Thyroid gland (tissue), 4 donors: ENCODE results near the gene LCE1F. TPM values are rescaled to one million over a fixed set of nuclear protein-coding genes. Genes with fewer than 3 reads are reported as not detected.

Experiments
- DNase-seq, 2 donors: peaks; one replicate each; pipeline ENCODE4 v3.0.0-alpha.2; 2019
- H3K27ac ChIP-seq, 3 donors: fragments of 200-600 bp; sonication (generic); 1 replicate in 2 of 3; 2 replicates in 1 of 3; pipeline ENCODE4 v1.5.1; 2016 to 2019; ENCODE audit warnings: mild to moderate bottlenecking in 1 of 3, moderate library complexity in 1 of 3
- H3K27me3 ChIP-seq: fragments of 200-600 bp; sonication (generic); one replicate; pipeline ENCODE4 v1.5.1; 2019
- H3K36me3 ChIP-seq, 2 donors: fragments of 200-600 bp; sonication (generic); one replicate each; pipeline ENCODE4 v1.5.1; 2016 to 2019
- H3K4me1 ChIP-seq, 2 donors: fragments of 200-600 bp; sonication (generic); one replicate each; pipeline ENCODE4 v1.5.1; 2017 to 2019
- H3K4me3 ChIP-seq, 3 donors: fragments of 200-600 bp; sonication (generic); replicated peaks in 1 of 3; 1 replicate in 2 of 3; 2 replicates in 1 of 3; pipeline ENCODE4 v1.5.1; 2016; ENCODE audit warnings: mild to moderate bottlenecking in 1 of 3
- H3K9me3 ChIP-seq: fragments of 200-600 bp; sonication (generic); one replicate; pipeline ENCODE4 v1.5.1; 2017
- POLR2A ChIP-seq, 2 donors: fragments of 450-650 bp; IDR thresholded peaks; one replicate each; pipeline ENCODE4 v1.6.1; 2017; ENCODE audit warnings: antibody characterized with exemption in 2 of 2, mild to moderate bottlenecking in 2 of 2, moderate library complexity in 1 of 2
- WGBS, 2 donors: methylation state at CpG; one replicate each; pipeline ENCODE4 v1.1.5; 2017; 5-methylcytosine and 5-hydroxymethylcytosine counted together
- intact Hi-C: fragments of 100-400 bp; cut with DNase I; formaldehyde crosslinking; loops from one replicate; pipeline ENCODE4 v1.15.1; 2023
- total RNA-seq, 4 donors: library from RNA; depleted of rRNA; stranded (reverse); fragments of >200 nt; gene quantifications; one replicate each; pipeline ENCODE4 v1.2.3, GENCODE V29; 2016
- TF ChIP-seq, protein P1 (sequence below), 6 experiments: fragments of 200-600 bp in 3 of 6; fragments of 450-650 bp in 3 of 6; sonication (generic) in 3 of 6; IDR thresholded peaks; one replicate each; pipeline ENCODE4 v1.5.1; 2016 to 2019; ENCODE audit warnings: antibody characterized with exemption in 6 of 6, mild to moderate bottlenecking in 2 of 6, inconsistent platforms in 1 of 6, moderate library complexity in 1 of 6

The LCE1F gene
- total RNA-seq, 4 donors from 2014 or later = not detected

DNA sequence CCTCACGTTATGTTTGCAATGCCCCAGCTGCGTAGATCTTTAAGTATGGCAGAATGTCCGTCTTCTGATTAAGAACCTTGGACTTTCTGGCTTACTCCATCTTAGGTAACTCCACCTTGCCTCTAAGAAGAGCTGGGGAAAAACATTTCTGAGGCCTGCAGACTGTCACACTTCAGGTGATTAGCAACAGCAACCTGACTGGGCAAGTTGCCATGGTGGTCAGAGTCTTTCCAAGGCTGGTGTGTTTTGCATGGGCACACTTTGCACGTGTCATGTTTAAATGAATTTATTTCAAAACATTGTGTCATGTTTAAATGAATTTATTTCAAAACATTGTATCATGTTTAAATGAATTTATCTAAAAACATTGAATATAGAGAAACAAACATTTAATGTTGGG is 16.3 kb upstream of the LCE1F start:
- peak; percentile 82 to 85 for DNase-seq
- H3K4me1 ChIP-seq = no peaks in the 10 kb centered on the region
- H3K4me3 ChIP-seq = no peak overlapping the region
- no peaks in the 10 kb centered on the region for H3K9me3 ChIP-seq
- WGBS, 2 donors = 40 to 50% methylated on average over 4 of the region's 4 CpGs
- TF ChIP-seq, protein P1, sequence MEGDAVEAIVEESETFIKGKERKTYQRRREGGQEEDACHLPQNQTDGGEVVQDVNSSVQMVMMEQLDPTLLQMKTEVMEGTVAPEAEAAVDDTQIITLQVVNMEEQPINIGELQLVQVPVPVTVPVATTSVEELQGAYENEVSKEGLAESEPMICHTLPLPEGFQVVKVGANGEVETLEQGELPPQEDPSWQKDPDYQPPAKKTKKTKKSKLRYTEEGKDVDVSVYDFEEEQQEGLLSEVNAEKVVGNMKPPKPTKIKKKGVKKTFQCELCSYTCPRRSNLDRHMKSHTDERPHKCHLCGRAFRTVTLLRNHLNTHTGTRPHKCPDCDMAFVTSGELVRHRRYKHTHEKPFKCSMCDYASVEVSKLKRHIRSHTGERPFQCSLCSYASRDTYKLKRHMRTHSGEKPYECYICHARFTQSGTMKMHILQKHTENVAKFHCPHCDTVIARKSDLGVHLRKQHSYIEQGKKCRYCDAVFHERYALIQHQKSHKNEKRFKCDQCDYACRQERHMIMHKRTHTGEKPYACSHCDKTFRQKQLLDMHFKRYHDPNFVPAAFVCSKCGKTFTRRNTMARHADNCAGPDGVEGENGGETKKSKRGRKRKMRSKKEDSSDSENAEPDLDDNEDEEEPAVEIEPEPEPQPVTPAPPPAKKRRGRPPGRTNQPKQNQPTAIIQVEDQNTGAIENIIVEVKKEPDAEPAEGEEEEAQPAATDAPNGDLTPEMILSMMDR (IDR thresholded peaks at IDR 0.05) = no peak
- no peak for TF ChIP-seq POLR2A (IDR thresholded peaks at IDR 0.05)
- intact Hi-C loops = no loop called here
- no peaks in the 10 kb centered on the region for H3K27me3 ChIP-seq
- no peak overlapping the region for H3K27ac ChIP-seq
- H3K36me3 ChIP-seq = no peaks in the 10 kb centered on the region

GRCh38 chr1:152759453-152760173 is 15.3 kb upstream of the LCE1F start:
- 91 to 98% methylated on average over 7 of the region's 8 CpGs for WGBS, 2 donors
- H3K36me3 ChIP-seq = no peaks in the 10 kb centered on the region
- intact Hi-C loops = no loop called here
- no peak for TF ChIP-seq POLR2A (IDR thresholded peaks at IDR 0.05)
- TF ChIP-seq, protein P1 (IDR thresholded peaks at IDR 0.05) = no peak
- H3K4me3 ChIP-seq = no peak overlapping the region
- no peaks in the 10 kb centered on the region for H3K9me3 ChIP-seq
- no peak overlapping the region for H3K27ac ChIP-seq
- no peaks in the 10 kb centered on the region for H3K27me3 ChIP-seq
- no peaks in the 10 kb centered on the region for H3K4me1 ChIP-seq
- no peak for DNase-seq

GRCh38 chr1:152760551-152761190 is 14.3 kb upstream of the LCE1F start:
- intact Hi-C loops = no loop called here

DNA sequence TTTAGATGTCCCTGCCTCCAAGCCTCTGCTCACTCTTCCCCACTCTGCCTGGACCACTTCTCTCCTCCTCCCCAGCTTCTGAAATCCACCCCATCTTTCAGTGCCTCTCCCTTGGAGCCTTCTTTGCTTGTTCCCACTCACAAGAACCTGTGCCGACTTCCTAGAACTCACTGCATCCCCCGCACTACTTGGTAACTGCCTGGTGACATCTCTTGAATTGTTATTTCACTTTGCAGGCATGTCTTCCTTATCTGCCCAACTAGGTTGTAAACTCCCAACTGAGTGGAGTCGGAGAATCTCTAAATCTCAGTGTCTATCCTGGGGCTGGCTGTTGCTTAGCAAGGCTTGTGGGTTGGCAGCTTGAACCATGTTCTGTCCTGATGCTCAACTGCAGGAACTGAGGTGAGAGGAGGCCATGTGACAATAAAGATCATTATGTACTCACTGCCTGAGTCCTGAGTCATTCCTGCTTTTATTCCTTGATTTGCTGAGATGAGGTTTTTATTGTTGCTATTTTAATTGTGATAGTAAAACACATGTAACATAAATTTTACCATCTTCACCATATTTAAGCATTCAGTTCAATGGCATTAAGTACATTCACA is 13.2 kb upstream of the LCE1F start:
- no peak overlapping the region for H3K27ac ChIP-seq
- intact Hi-C loops = no loop called here
- 94 to 95% methylated on average over 3 of the region's 3 CpGs for WGBS, 2 donors
- no peaks in the 10 kb centered on the region for H3K27me3 ChIP-seq
- H3K4me3 ChIP-seq = no peak overlapping the region
- no peak for TF ChIP-seq POLR2A (IDR thresholded peaks at IDR 0.05)
- TF ChIP-seq, protein P1 (IDR thresholded peaks at IDR 0.05) = no peak
- no peaks in the 10 kb centered on the region for H3K36me3 ChIP-seq
- no peaks in the 10 kb centered on the region for H3K9me3 ChIP-seq
- H3K4me1 ChIP-seq = no peaks in the 10 kb centered on the region
- DNase-seq = no peak

More at GRCh38 chr1:152760551-152761190, 14.3 kb upstream of the LCE1F start:
- Histone ChIP-seq H3K27me3 (no peaks in the 10 kb centered on the region), H3K9me3 (no peaks in the 10 kb centered on the region), H3K36me3 (no peaks in the 10 kb centered on the region), H3K4me1 (no peaks in the 10 kb centered on the region), H3K4me3 (no peak overlapping the region), H3K27ac (no peak overlapping the region)
- 93 to 95% methylated on average over 31 of the region's 31 CpGs for WGBS, 2 donors
- no peak for DNase-seq
- no peak for TF ChIP-seq POLR2A (IDR thresholded peaks at IDR 0.05)
- TF ChIP-seq, protein P1 (IDR thresholded peaks at IDR 0.05) = no peak
